T-helper 22 cell (primary cell): ENCODE data around the gene CDH13.

Source experiments
- DNase-seq: peaks from one replicate; pipeline ENCODE4 v3.0.0-alpha.2; 2020; ENCODE audit warnings: low read depth

Gene CDH13

DNA sequence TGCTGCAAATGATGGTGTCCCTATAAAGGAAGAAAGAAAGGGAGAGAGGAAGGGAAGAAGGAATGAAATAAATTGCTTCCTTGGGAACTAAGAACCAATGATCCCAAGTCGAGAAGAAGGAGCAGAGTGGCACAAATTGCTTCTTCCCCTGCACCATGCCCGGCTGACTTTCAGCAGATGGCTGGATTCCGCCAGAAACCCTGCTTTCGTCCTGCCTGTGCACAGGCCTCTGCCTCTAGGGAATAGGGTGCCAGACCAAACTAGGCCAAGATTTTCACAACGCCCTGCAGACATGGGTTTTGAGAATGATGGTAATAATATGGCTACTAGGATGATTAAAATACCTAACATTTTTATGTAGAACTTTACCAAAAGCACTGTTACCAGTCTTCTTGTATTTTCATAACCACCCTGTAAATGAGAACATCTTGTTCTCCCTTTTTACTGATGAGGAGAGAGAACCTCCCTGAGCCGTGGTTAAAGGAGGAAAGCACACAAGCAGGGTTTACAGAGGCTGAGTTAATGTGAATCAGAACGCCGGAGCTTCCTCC lies 1058.9 kb downstream of the CDH13 start:
- no peak for DNase-seq

- DNase-seq: no peak
Observed at GRCh38 chr16:83686726-83687125, 1060.0 kb downstream of the CDH13 start.

GRCh38 chr16:83689385-83689831 lies 1062.6 kb downstream of the CDH13 start:
- DNase-seq: no peak

DNA sequence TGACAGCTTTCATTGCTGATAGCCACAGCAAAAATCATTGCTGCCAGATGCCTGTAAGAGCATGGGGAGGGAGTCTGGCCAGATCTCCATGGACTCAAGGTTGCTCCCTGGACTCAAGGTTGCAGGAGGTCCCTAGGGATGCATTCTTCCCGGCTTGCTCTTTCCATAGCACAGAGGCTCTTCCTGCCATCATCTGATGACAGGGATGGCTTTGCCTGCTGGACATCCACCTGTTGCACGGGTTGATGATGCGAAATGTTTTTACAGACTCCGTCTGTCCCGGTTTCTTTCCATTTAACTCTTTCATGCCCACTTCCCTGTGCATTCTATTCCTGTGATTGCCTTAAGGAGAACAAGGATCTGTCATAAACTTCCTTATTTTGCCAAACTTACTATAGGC lies 1065.5 kb downstream of the CDH13 start:
- DNase-seq: no peak

- DNase-seq: no peak
Observed at GRCh38 chr16:83698964-83699363, 1072.2 kb downstream of the CDH13 start.

GRCh38 chr16:83699817-83700216 lies 1073.0 kb downstream of the CDH13 start:
- DNase-seq: no peak

DNA sequence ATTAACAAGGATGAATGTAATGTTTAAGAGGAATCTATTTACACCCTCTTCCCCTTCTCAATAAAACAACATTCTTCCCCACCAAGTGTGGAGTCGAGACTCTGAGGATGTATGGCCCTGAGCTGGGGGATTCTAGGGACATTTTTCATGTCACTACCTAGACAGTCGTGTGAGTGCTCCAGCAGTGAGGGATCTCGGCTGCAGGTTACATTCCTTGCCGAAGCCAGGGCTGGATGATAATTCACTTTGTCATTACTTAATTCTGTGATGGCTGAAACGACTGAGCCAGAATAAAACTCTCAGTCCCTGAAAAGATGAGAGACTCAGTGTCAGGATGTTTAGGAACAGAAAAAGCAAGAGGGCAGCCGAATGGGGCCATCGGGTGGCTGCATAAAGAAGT lies 1074.1 kb downstream of the CDH13 start:
- DNase-seq: no peak

DNA sequence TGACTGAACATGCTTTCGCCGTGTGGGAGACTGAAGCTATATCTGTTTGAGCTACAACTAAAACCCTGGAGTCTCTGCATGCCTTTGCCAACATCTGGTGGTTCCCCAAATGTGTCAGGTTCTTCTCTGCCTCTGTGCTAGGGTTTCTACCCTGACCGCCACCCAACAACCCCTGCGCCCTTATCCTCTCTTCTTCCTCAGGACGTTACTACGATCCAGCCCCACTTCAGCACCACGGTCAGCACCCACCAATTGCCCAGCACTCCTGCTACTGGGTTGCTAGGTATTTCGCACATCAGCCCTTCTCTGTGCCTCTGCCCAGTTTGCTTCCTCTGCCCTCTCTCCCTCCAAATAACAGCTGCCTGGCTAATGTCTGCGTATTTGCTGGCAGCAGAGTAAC lies 1074.7 kb downstream of the CDH13 start:
- DNase-seq: no peak

DNA sequence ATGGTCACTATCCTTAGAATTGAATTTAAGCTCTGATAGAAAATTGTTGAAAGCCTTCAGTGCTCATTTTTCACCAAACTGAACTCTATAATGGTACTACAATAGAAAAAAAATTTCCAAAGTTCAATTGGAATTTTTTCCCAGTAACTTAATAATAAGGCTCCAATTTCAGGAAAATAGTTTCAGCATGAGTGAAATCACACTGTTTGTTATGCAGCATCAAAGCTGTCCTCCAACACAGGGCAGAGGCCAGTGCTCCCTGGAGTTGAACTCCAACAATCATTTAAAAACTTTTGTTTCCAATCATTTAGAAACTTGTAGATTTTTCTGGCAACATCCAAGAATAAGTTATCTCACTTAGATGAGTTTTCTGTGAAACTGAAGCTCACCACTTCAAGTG lies 1077.9 kb downstream of the CDH13 start:
- no peak for DNase-seq

DNA sequence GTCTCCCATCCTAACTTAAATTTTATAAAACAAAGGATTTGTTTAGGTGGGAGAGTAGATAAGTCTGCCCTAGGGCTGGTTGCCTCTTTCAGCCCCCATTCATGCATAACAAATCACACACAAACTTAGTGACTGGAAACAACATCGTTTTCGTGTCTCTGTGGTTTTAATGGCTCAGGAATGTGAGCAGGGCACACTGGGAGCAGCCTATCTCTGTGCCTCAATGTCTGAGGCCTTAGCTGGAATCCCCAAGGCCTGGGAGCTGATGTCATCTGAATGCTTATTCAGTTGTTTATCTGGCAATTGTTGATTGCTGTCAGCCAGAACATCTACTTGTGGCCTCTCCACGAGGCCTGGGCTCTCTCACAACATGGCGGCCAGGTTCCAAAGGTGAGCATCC lies 1079.1 kb downstream of the CDH13 start:
- DNase-seq: no peak

- DNase-seq: no peak
Observed at GRCh38 chr16:83706394-83706793, 1079.6 kb downstream of the CDH13 start.

- no peak for DNase-seq
Observed at GRCh38 chr16:83711069-83711468, 1084.3 kb downstream of the CDH13 start.

DNA sequence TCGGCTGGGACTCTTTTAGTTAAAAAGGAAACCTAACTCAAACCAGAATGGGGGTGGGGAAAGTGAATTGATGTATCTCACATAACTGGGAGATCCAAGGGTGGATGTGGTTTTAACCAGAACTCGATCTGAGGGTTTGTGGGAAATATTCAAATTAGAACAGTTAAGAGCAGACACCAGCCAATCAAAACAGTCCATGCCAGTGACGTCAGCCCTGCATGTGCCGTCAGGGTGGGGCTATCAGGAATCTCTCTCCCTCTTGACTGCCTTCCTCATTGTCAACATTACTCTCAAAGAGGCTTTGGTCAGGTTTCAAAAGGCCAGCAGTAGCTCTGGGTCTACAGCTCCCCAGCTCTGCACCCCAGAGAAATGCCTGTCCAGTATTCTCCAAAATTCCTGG lies 1086.8 kb downstream of the CDH13 start:
- DNase-seq: no peak

GRCh38 chr16:83714286-83714685 lies 1087.5 kb downstream of the CDH13 start:
- no peak for DNase-seq

GRCh38 chr16:83715217-83715920 lies 1088.6 kb downstream of the CDH13 start:
- no peak for DNase-seq

GRCh38 chr16:83717308-83717707 lies 1090.5 kb downstream of the CDH13 start:
- no peak for DNase-seq

GRCh38 chr16:83717814-83718213 lies 1091.0 kb downstream of the CDH13 start:
- no peak for DNase-seq

- DNase-seq: no peak
Observed at GRCh38 chr16:83720213-83720612, 1093.4 kb downstream of the CDH13 start.

DNA sequence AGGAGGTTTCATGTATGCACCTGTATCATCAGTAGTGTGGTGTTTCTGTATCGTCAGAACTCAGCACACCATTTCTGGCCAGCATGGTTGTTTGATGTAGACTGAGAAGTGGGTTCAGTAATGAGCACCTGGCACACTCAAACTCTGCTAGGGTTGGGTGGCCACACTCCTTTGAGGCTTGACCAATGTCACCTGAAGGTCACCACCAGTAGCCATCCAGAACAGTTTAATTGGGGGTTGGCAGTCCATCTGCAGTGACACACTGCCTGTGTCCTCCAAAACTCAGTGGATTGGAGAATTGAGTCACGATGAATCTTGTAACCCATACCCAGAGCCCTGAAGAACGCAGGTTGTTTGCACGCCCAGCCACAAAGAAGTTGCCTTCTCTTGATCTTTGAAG lies 1094.2 kb downstream of the CDH13 start:
- DNase-seq: no peak

DNA sequence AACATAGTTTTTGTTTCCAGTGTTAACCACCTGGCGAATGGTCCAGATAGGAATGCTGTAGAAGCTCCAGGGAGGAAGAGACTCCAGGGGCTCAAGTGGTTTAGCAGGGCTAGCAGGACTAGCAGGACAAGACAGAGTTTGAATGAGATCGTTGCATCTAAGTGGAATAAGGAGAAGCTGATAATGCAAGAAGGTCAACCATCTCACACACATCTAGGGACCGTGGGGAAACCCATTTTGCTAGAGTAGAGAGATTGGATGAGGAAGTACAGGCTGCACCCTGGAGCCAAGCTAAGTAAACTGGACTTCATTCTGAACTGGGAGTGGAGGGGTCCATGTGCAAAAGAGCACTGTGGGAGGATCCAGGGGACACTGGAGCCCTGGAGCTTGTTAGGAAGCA lies 1094.9 kb downstream of the CDH13 start:
- DNase-seq: no peak

DNA sequence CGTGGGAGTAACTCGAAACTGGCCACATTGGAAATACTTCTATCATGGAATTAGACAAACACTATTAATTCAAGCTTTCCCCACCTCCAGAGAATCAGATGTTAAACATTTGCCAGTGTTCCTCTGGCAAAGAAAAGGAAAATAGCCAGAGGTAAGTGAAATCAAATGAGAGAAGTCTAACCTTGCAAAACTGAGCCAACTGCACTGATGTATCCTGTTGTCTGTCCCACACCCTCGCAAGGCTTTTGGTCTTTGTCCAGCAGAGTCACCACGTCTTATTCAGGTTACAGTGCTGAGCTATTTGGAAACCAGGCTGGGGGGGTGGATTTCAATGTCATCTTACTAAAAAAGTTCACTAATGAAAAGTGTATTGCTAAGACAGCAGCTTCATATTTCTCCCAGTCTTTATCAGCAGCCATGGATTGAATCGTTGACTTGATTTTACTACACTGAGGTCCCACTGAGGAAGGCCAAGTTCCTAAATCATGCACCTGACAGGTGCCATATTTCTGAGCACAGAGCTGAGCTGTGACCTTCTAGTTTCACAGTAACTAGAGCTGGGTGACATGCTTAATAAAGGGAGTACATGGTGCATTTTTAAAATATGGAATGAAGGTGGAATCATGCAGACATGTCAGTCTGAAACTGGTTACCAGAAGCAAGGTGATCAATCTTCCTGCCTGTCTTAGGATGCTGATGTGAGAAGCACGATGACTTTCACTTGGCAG lies 1095.9 kb downstream of the CDH13 start:
- DNase-seq: no peak

DNA sequence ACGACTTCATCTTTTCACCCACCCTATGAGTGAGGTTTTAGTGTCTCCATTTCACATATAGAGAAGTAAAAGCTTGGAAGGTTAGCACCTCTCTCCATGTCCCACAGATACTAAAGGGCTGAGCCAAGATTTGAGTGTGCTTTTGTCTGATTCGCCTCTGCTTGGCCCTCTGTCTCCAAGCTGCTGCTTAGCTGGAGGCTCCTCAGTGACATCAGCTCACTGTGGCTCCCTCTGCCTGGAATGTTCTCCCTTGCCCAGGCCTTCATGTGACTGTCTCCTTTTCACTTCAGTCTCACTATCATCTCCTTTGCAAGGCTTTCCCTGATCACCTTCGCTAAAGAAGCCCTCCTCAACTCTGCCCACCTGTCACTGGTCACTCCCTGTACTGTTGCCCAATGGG lies 1096.5 kb downstream of the CDH13 start:
- DNase-seq: no peak

- no peak for DNase-seq
Observed at GRCh38 chr16:83723901-83724300, 1097.1 kb downstream of the CDH13 start.

DNA sequence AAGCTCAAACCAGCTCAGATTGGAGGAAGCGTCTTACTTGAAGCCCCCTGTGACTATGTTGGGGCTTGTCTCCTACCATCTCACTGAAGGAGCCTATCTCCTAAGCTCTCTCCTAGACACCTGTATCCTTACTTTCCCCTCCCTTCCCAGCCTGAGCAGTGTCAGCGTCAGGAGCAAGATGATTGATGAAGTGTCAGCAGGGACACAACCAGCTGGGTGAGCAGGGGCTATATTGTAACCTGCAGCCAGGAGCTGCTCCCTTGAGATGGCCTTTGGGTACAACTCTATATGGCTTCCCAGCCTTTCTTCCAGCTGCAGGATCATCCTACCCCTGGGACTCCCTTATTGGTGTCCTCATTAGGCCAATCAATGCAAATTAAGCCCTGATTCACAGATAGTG lies 1097.8 kb downstream of the CDH13 start:
- DNase-seq: no peak
